Measurements from ENCODE around the gene DOK7.

Gene DOK7

DNA sequence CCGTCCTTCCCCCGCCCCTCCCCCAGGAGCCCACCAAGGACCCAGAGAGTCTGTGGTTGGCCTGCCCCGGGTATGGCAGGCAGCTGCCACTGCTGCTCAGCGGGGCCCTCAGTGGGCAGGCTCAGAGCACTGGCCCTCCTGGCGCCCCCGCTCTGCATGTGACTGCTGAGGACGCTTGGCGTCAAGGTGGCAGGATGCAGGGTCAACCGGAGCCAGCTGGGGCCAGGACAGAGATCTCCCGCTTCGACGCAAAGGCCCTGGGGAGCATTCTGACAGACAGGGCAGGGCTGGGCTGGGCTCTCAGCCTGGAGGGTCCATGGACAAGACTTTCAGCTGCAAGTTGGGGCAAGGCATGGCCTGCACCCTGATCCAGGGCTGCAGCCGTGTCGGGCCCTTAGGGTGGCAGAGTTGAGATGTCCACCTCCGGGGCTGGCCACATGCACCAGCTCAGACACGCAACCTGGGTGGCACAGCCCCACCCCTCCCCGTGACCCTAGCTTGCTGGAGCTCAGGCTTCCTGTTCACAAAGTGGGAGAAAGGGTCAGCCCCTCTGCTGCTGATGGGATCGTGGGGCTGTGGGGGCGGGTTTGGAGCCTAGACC is 38.8 kb downstream of the DOK7 start:
- Histone ChIP-seq H3K9ac (ENCODE audit: low read depth, low read length, poor library complexity) (no peak overlapping the region), H3K27me3 (ENCODE audit: control insufficient read depth in 3 of 3, insufficient read depth in 3 of 3, low read depth in 1 of 3, low read length in 3 of 3) (no peaks in the 10 kb centered on the region), H3K4ac (ENCODE audit: low read length) (no peak overlapping the region), H3K14ac (ENCODE audit: low read length) (peak overlapping the region; percentile 71), H3K23ac (ENCODE audit: low read depth, low read length, poor library complexity) (peak overlapping the region; percentile 44), H4K91ac (ENCODE audit: low read depth, low read length, poor library complexity) (no peak overlapping the region), H3K79me1 (ENCODE audit: low read depth, low read length) (peaks cover 20% of the 10 kb centered on the region), H3K27ac (replicated peaks; ENCODE audit: low read length) (no peak overlapping the region), H3K4me2 (ENCODE audit: insufficient read depth, low read length, poor library complexity, severe bottlenecking) (no peak overlapping the region), H3K4me1 (ENCODE audit: control insufficient read depth in 2 of 2, insufficient read depth in 1 of 2, low read depth in 1 of 2, low read length in 2 of 2) (no peaks in the 10 kb centered on the region), H3K9me3 (replicated peaks in 1 of 2; ENCODE audit: control insufficient read depth in 2 of 2, insufficient read depth in 1 of 2, low read depth in 1 of 2, low read length in 2 of 2) (no peaks in the 10 kb centered on the region), H3K4me3 (ENCODE audit: low read length in 2 of 2) (no peak overlapping the region), H3K18ac (ENCODE audit: low read length) (no peak overlapping the region), H2BK120ac (ENCODE audit: low read depth, low read length) (no peak overlapping the region), H2BK15ac (ENCODE audit: low read length) (no peak overlapping the region), H3K36me3 (replicated peaks in 1 of 2; ENCODE audit: control insufficient read depth in 2 of 2, insufficient read depth in 2 of 2, low read length in 2 of 2) (peaks cover 18 to 45% of the 10 kb centered on the region in 2 donors), H2BK5ac (ENCODE audit: low read length) (no peak overlapping the region), H2BK12ac (ENCODE audit: low read length) (no peak overlapping the region), H2AFZ (ENCODE audit: low read length) (no peak overlapping the region), H2AK5ac (ENCODE audit: low read depth, low read length) (no peak overlapping the region), H4K8ac (ENCODE audit: low read depth, low read length) (no peak overlapping the region)
- WGBS, 2 donors (ENCODE audit: extremely low coverage in 2 of 2, insufficient read length in 2 of 2, insufficient replicate concordance in 1 of 2): no CpG with 5 or more reads among the region's 19 CpGs
- no peak for DNase-seq (ENCODE audit: low spot score)

DNA sequence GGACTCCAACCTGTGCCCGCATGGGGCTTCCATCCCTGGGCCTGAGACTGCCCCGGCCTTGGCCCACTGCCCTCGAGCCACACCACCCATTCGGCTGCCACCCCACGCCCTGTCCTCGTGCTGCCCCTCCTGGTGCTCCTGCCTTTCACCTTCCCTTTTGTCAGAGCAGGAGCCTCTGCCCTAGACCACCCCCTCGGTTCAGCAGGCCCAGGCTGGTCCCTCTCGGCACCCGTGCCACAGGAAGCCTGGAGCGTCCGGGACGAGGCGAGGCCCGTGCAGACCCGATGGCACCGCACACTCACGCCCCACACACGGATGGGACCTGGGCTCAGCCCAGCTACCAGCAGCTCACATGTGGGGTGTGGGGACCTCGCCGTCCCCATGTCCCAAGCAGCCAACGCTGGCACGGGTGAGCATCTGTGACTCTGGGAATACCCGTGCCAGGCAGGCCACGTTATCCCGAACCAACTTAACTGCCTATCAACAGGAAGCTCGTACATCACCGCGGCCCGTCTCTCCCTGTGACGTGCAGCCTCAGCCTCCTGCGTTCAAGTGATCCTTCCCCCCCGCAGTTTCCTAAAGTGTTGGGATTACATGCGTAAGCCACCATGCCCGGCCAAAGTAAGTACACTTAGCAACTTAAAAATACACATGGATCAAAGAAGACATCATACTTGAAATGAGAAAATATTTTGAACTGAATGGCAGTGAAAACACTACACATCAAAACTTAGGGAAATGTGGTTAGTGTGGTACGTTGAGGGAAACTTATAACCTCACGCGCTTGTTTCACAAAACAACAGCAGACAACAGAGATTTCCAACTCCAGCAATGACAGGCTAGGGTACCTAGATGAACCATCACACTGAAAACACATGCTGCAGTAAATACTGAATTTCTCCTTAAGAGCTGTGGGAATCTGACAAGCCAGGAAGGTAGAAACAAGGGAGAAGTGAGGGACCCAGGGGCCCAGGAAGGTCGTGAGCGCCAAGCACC is 40.1 kb downstream of the DOK7 start:
- H2BK120ac ChIP-seq (ENCODE audit: low read depth, low read length): no peak overlapping the region
- H2BK5ac ChIP-seq (ENCODE audit: low read length): no peak overlapping the region
- H3K23ac ChIP-seq (ENCODE audit: low read depth, low read length, poor library complexity): no peak overlapping the region
- no peak overlapping the region for H3K4ac ChIP-seq (ENCODE audit: low read length)
- H2AK5ac ChIP-seq (ENCODE audit: low read depth, low read length): no peak overlapping the region
- no peaks in the 10 kb centered on the region for H3K27me3 ChIP-seq (ENCODE audit: control insufficient read depth in 3 of 3, insufficient read depth in 3 of 3, low read depth in 1 of 3, low read length in 3 of 3)
- no peak overlapping the region for H3K27ac ChIP-seq (replicated peaks; ENCODE audit: low read length)
- DNase-seq (ENCODE audit: low spot score): no peak
- H4K8ac ChIP-seq (ENCODE audit: low read depth, low read length): peak overlapping the region; percentile 3
- H2AFZ ChIP-seq (ENCODE audit: low read length): no peak overlapping the region
- H3K36me3 ChIP-seq (replicated peaks in 1 of 2; ENCODE audit: control insufficient read depth in 2 of 2, insufficient read depth in 2 of 2, low read length in 2 of 2): peaks cover 18 to 57% of the 10 kb centered on the region in 2 donors
- no peak overlapping the region for H2BK12ac ChIP-seq (ENCODE audit: low read length)
- H3K9me3 ChIP-seq (replicated peaks in 1 of 2; ENCODE audit: control insufficient read depth in 2 of 2, insufficient read depth in 1 of 2, low read depth in 1 of 2, low read length in 2 of 2): no peaks in the 10 kb centered on the region
- H3K4me1 ChIP-seq (ENCODE audit: control insufficient read depth in 2 of 2, insufficient read depth in 1 of 2, low read depth in 1 of 2, low read length in 2 of 2): no peaks in the 10 kb centered on the region
- H4K91ac ChIP-seq (ENCODE audit: low read depth, low read length, poor library complexity): no peak overlapping the region
- no peak overlapping the region for H3K4me3 ChIP-seq (ENCODE audit: low read length in 2 of 2)
- H3K79me1 ChIP-seq (ENCODE audit: low read depth, low read length): peaks cover 20% of the 10 kb centered on the region
- H3K4me2 ChIP-seq (ENCODE audit: insufficient read depth, low read length, poor library complexity, severe bottlenecking): no peak overlapping the region
- no peak overlapping the region for H2BK15ac ChIP-seq (ENCODE audit: low read length)
- no CpG with 5 or more reads among the region's 39 CpGs for WGBS, 2 donors (ENCODE audit: extremely low coverage in 2 of 2, insufficient read length in 2 of 2, insufficient replicate concordance in 1 of 2)
- H3K18ac ChIP-seq (ENCODE audit: low read length): peak overlapping the region; percentile 48
- H3K14ac ChIP-seq (ENCODE audit: low read length): peak overlapping the region; percentile 47
- H3K9ac ChIP-seq (ENCODE audit: low read depth, low read length, poor library complexity): peak overlapping the region; percentile 30

DNA sequence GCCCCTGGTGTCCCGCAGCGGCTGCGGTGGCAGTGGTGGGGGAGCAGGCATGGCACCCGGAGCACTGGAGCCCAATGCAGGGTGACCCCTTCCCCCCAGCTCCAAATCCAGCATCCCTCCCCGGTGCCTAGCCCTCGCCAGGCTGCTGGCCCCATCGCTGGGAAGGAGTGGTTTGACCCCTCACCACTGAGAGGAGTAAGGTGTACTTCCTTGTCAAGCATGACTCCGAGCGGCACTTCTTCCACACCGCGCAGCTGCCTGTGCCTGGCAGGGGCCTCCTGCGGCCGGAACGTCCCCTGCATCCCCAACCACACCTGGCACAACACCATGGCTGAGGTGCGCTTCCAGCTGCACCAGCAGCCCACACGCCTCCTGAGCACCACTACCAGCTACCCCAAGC is 42.1 kb downstream of the DOK7 start:
- Histone ChIP-seq H2BK12ac (ENCODE audit: low read length) (no peak overlapping the region), H4K91ac (ENCODE audit: low read depth, low read length, poor library complexity) (no peak overlapping the region), H3K27ac (replicated peaks; ENCODE audit: low read length) (no peak overlapping the region), H3K4me2 (ENCODE audit: insufficient read depth, low read length, poor library complexity, severe bottlenecking) (no peak overlapping the region), H3K14ac (ENCODE audit: low read length) (peak overlapping the region; percentile 82), H3K4ac (ENCODE audit: low read length) (no peak overlapping the region), H3K9ac (ENCODE audit: low read depth, low read length, poor library complexity) (no peak overlapping the region), H3K18ac (ENCODE audit: low read length) (no peak overlapping the region), H2BK120ac (ENCODE audit: low read depth, low read length) (no peak overlapping the region), H2AK5ac (ENCODE audit: low read depth, low read length) (peak overlapping the region; percentile 63), H2BK5ac (ENCODE audit: low read length) (no peak overlapping the region), H3K27me3 (ENCODE audit: control insufficient read depth in 3 of 3, insufficient read depth in 3 of 3, low read depth in 1 of 3, low read length in 3 of 3) (no peaks in the 10 kb centered on the region), H2BK15ac (ENCODE audit: low read length) (no peak overlapping the region), H2AFZ (ENCODE audit: low read length) (no peak overlapping the region), H3K4me3 (ENCODE audit: low read length in 2 of 2) (no peak overlapping the region), H3K23ac (ENCODE audit: low read depth, low read length, poor library complexity) (peak overlapping the region; percentile 4), H3K36me3 (replicated peaks in 1 of 2; ENCODE audit: control insufficient read depth in 2 of 2, insufficient read depth in 2 of 2, low read length in 2 of 2) (peaks cover 28 to 74% of the 10 kb centered on the region in 2 donors), H3K79me1 (ENCODE audit: low read depth, low read length) (peaks cover 21% of the 10 kb centered on the region), H3K4me1 (ENCODE audit: control insufficient read depth in 2 of 2, insufficient read depth in 1 of 2, low read depth in 1 of 2, low read length in 2 of 2) (no peaks in the 10 kb centered on the region), H4K8ac (ENCODE audit: low read depth, low read length) (no peak overlapping the region), H3K9me3 (replicated peaks in 1 of 2; ENCODE audit: control insufficient read depth in 2 of 2, insufficient read depth in 1 of 2, low read depth in 1 of 2, low read length in 2 of 2) (peaks cover 0 to 2% of the 10 kb centered on the region in 2 donors)
- WGBS, 2 donors (ENCODE audit: extremely low coverage in 2 of 2, insufficient read length in 2 of 2, insufficient replicate concordance in 1 of 2): no CpG with 5 or more reads among the region's 16 CpGs
- no peak for DNase-seq (ENCODE audit: low spot score)

DNA sequence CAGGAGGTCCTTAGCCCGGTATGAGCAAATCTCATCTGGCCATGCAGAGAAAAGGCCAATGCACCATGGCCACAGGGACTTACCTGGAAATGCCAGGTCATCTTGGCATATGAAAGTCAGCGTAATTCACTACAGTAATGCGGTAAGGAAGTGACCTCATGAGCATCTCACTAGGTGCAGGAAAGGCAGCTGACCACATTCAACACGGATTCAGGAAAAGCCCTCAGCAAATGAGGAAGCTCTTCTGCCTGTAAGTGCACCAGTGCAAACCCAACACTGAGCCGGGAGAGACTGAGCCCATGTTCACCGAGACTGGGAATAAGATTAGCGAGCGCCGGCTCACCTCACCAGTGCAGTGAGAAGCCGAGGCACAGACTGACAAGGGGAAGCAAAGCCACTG is 45.4 kb downstream of the DOK7 start:
- Histone ChIP-seq H3K9me3 (replicated peaks in 1 of 2; ENCODE audit: control insufficient read depth in 2 of 2, insufficient read depth in 1 of 2, low read depth in 1 of 2, low read length in 2 of 2) (peaks cover 0 to 6% of the 10 kb centered on the region in 2 donors), H2BK120ac (ENCODE audit: low read depth, low read length) (no peak overlapping the region), H2AK5ac (ENCODE audit: low read depth, low read length) (no peak overlapping the region), H4K91ac (ENCODE audit: low read depth, low read length, poor library complexity) (no peak overlapping the region), H3K9ac (ENCODE audit: low read depth, low read length, poor library complexity) (peak overlapping the region; percentile 30), H3K27me3 (ENCODE audit: control insufficient read depth in 3 of 3, insufficient read depth in 3 of 3, low read depth in 1 of 3, low read length in 3 of 3) (no peaks in the 10 kb centered on the region), H3K36me3 (replicated peaks in 1 of 2; ENCODE audit: control insufficient read depth in 2 of 2, insufficient read depth in 2 of 2, low read length in 2 of 2) (peaks cover 49 to 85% of the 10 kb centered on the region in 2 donors), H3K4me3 (ENCODE audit: low read length in 2 of 2) (no peak overlapping the region), H2BK12ac (ENCODE audit: low read length) (no peak overlapping the region), H2BK15ac (ENCODE audit: low read length) (no peak overlapping the region), H4K8ac (ENCODE audit: low read depth, low read length) (no peak overlapping the region), H2AFZ (ENCODE audit: low read length) (no peak overlapping the region), H2BK5ac (ENCODE audit: low read length) (no peak overlapping the region), H3K14ac (ENCODE audit: low read length) (no peak overlapping the region), H3K4me1 (ENCODE audit: control insufficient read depth in 2 of 2, insufficient read depth in 1 of 2, low read depth in 1 of 2, low read length in 2 of 2) (no peaks in the 10 kb centered on the region), H3K4ac (ENCODE audit: low read length) (no peak overlapping the region), H3K79me1 (ENCODE audit: low read depth, low read length) (peaks cover 13% of the 10 kb centered on the region), H3K18ac (ENCODE audit: low read length) (no peak overlapping the region), H3K27ac (replicated peaks; ENCODE audit: low read length) (no peak overlapping the region), H3K23ac (ENCODE audit: low read depth, low read length, poor library complexity) (peak overlapping the region; percentile 73), H3K4me2 (ENCODE audit: insufficient read depth, low read length, poor library complexity, severe bottlenecking) (no peak overlapping the region)
- WGBS, 2 donors (ENCODE audit: extremely low coverage in 2 of 2, insufficient read length in 2 of 2, insufficient replicate concordance in 1 of 2): no CpG with 5 or more reads among the region's 10 CpGs
- DNase-seq (ENCODE audit: low spot score): no peak
